ENCODE data around the gene LRFN2. TPM values are rescaled to one million over a fixed set of nuclear protein-coding genes. Genes with fewer than 3 reads are reported as not detected.

LRFN2 gene
- total and polyA plus RNA-seq, 2 of the 8 experiments (the other 6 are each of a cell fraction or from before 2014, with no cell fraction given) = 2.3 TPM

DNA sequence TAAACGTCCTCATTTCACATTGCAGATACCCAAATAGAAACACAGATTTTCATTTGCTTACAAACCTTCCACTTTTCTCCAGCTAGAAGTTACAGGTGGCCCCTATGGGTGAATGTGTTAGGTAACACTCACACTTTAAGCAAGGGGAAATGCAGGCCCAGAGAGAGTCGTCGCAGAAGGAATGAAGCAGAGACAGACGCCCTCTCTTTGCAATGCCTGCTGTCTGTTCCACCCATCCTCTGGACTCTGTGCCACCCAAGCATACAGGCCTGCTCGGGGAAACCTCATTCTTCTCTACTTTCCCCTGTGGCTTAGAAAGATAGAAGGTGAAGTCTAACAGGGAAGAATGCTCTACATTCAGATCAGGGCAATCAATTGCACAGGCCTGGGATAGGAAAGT, 57.2 kb downstream of the LRFN2 start:
- no peak overlapping the region for H3K9ac ChIP-seq (replicated peaks in 1 of 4; ENCODE audit: extremely low read depth in 1 of 4, low read depth in 3 of 4, low read length in 3 of 4)
- no peak overlapping the region for H3K4ac ChIP-seq (replicated peaks; ENCODE audit: insufficient read length, low read depth, low read length)
- DNase-seq (ENCODE audit: low read depth in 1 of 2, low spot score in 2 of 2) (no peak), FAIRE-seq (no peak)
- no peaks in the 10 kb centered on the region for H3K79me1 ChIP-seq (ENCODE audit: low read depth, low read length)
- H3K14ac ChIP-seq (ENCODE audit: insufficient read length) = no peak overlapping the region
- H4K5ac ChIP-seq (ENCODE audit: insufficient read length, low read depth, low read length) = no peak overlapping the region
- H3K23me2 ChIP-seq (ENCODE audit: low read depth, low read length) = no peaks in the 10 kb centered on the region
- no peak overlapping the region for H2BK5ac ChIP-seq (ENCODE audit: low read depth, low read length)
- no peaks in the 10 kb centered on the region for H3K9me3 ChIP-seq (ENCODE audit: insufficient read depth in 2 of 2, low read depth in 1 of 2, low read length in 1 of 2)
- H4K91ac ChIP-seq (replicated peaks; ENCODE audit: insufficient read length, low read length) = no peak overlapping the region
- no peak overlapping the region for H3K4me2 ChIP-seq (ENCODE audit: insufficient read depth in 1 of 2, low read depth in 2 of 2, low read length in 2 of 2)
- no peak overlapping the region for H3K23ac ChIP-seq (ENCODE audit: insufficient read length)
- no peak overlapping the region for H3K18ac ChIP-seq (ENCODE audit: extremely low read depth, low read length)
- H3K4me3 ChIP-seq (ENCODE audit: extremely low read depth in 1 of 4, insufficient read depth in 2 of 4, low read depth in 3 of 4, low read length in 4 of 4) = no peak overlapping the region
- ChIA-PET POLR2A (ENCODE audit: partially characterized antibody) (no interaction called here), CTCF (ENCODE audit: partially characterized antibody) (interaction anchor here (1.0 to 5.0 kb wide), 6 partner anchors 9 to 201 kb away, joined by 3 to 25 read pairs (median 7); no protein-coding TSS in a partner anchor)
- H2BK20ac ChIP-seq (ENCODE audit: low read length) = no peak overlapping the region
- H4K8ac ChIP-seq (ENCODE audit: extremely low read depth, insufficient read depth, low read length) = no peak overlapping the region
- no peaks in the 10 kb centered on the region for H3K27me3 ChIP-seq (replicated peaks in 1 of 4; ENCODE audit: control insufficient read depth in 3 of 4, extremely low read depth in 1 of 4, insufficient read depth in 3 of 4, low read length in 3 of 4)
- H3K36me3 ChIP-seq (ENCODE audit: control insufficient read depth in 2 of 4, insufficient read depth in 4 of 4, low read length in 3 of 4) = no peaks in the 10 kb centered on the region; a peak in 1 of 8 replicates
- TF ChIP-seq SAP30 (IDR thresholded peaks at IDR 0.05; ENCODE audit: insufficient read depth, insufficient replicate concordance, low read length) (no peak), ASH2L (IDR thresholded peaks at IDR 0.05; ENCODE audit: low read length) (no peak), TCF12 (IDR thresholded peaks at IDR 0.05; ENCODE audit: low read depth, low read length) (no peak), BCL11A (IDR thresholded peaks at IDR 0.05; ENCODE audit: low read depth in 2 of 2, low read length in 2 of 2) (no peak), BACH1 (IDR thresholded peaks at IDR 0.05; ENCODE audit: low read length) (no peak), CTBP2 (IDR thresholded peaks at IDR 0.05; ENCODE audit: borderline replicate concordance, insufficient read depth, insufficient read length, low read length) (no peak), CEBPB (IDR thresholded peaks at IDR 0.05; ENCODE audit: low read depth, low read length) (no peak), RNF2 (IDR thresholded peaks at IDR 0.05; ENCODE audit: borderline replicate concordance, low read depth, low read length, missing control alignments, poor library complexity, severe bottlenecking) (no peak), EP300 (IDR thresholded peaks at IDR 0.05; ENCODE audit: borderline replicate concordance in 1 of 2, low read depth in 2 of 2, low read length in 2 of 2) (no peak), SIX5 (IDR thresholded peaks at IDR 0.05; ENCODE audit: low read depth, low read length) (no peak), GABPA (IDR thresholded peaks at IDR 0.05; ENCODE audit: borderline replicate concordance, insufficient read depth, low read length) (no peak)
- no peak overlapping the region for H2AFZ ChIP-seq (ENCODE audit: low read length)
- no peaks in the 10 kb centered on the region for H3K79me2 ChIP-seq (ENCODE audit: control insufficient read depth in 1 of 2, insufficient read depth in 2 of 2, low read length in 2 of 2)
- H2BK15ac ChIP-seq (ENCODE audit: low read length) = no peak overlapping the region
- no peaks in the 10 kb centered on the region for H4K20me1 ChIP-seq (replicated peaks in 1 of 2; ENCODE audit: control insufficient read depth in 1 of 2, insufficient read depth in 2 of 2, low read length in 2 of 2)
- 75% methylated on average over 5 of the region's 5 CpGs; no CpG with 5 or more reads in 1 of the 2 experiments for WGBS, 2 experiments (ENCODE audit: extremely low coverage in 1 of 2, insufficient coverage in 1 of 2, insufficient read length in 1 of 2, insufficient replicate concordance in 2 of 2, low coverage in 1 of 2, low lambda C conversion rate in 2 of 2, missing lambda C conversion rate in 1 of 2)
- no peak overlapping the region for H2BK12ac ChIP-seq (ENCODE audit: low read depth, low read length)
- H3K27ac ChIP-seq (ENCODE audit: low read depth, low read length) = no peak overlapping the region
- peaks cover 5 to 22% (median 16%) of the 10 kb centered on the region in 4 experiments; a peak in 6 of 7 replicates for H3K4me1 ChIP-seq (replicated peaks in 1 of 4; ENCODE audit: control insufficient read depth in 3 of 4, insufficient read depth in 4 of 4, low read length in 3 of 4)
- H2BK120ac ChIP-seq (replicated peaks; ENCODE audit: low read depth, low read length) = no peak overlapping the region
- no peak overlapping the region for H2AK5ac ChIP-seq (ENCODE audit: low read depth, low read length)
- no peak overlapping the region for H3K56ac ChIP-seq (replicated peaks; ENCODE audit: insufficient read length, low read depth, low read length)

Measured in H1 (cell line).